Ishikawa (cell line): ENCODE results near the gene TMEM212.

Source experiments
- CEBPB ChIP-seq: IDR thresholded peaks from 2 replicates; pipeline ENCODE4 v1.6.1; 2012
- CREB1 ChIP-seq: IDR thresholded peaks from 2 replicates; pipeline ENCODE4 v1.6.1; 2012; ENCODE audit warnings: low read depth
- EGR1 ChIP-seq: IDR thresholded peaks from 2 replicates; pipeline ENCODE4 v1.6.1; 2012
- EP300 ChIP-seq: IDR thresholded peaks from 2 replicates; pipeline ENCODE4 v1.6.1; 2012; ENCODE audit warnings: borderline replicate concordance
- FOXM1 ChIP-seq: IDR thresholded peaks from 2 replicates; pipeline ENCODE4 v1.6.1; 2012; ENCODE audit warnings: low read depth, borderline replicate concordance
- NFIC ChIP-seq: IDR thresholded peaks from 2 replicates; pipeline ENCODE4 v1.6.1; 2012
- TAF1 ChIP-seq: IDR thresholded peaks from 2 replicates; pipeline ENCODE4 v1.6.1; 2012; ENCODE audit warnings: low read depth, mild to moderate bottlenecking
- TF ChIP-seq, protein P1 (sequence below): IDR thresholded peaks from 2 replicates; pipeline ENCODE4 v1.6.1; 2012
- TF ChIP-seq, protein P2 (sequence below): IDR thresholded peaks from 2 replicates; pipeline ENCODE4 v1.6.1; 2012
- TF ChIP-seq, protein P3 (sequence below): IDR thresholded peaks from 2 replicates; pipeline ENCODE4 v1.6.1; 2012; ENCODE audit warnings: low read depth, mild to moderate bottlenecking

DNA sequence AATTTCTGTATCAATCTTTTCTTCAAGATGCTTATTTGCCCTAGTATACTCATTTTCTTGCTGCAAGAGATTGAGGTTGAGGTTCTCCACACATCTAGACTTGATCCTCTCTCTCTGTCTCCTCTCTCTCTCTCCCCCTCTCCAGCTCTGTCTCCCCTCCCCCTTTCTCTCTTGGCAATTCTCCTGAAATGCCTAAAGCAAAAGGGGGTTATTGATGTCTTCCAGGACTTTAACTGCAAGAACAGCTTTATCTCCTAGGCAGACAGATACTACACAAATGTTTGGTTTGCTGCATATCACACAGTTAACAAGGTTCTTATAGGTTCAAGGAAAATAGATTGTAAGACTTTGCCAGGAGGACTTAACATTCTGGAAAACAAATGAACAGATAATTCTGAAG lies 52.1 kb downstream of the TMEM212 start:
- TF ChIP-seq CREB1, result no peak
- TF ChIP-seq TAF1, result no peak
- TF ChIP-seq, protein P1, sequence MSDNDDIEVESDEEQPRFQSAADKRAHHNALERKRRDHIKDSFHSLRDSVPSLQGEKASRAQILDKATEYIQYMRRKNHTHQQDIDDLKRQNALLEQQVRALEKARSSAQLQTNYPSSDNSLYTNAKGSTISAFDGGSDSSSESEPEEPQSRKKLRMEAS, result no peak
- TF ChIP-seq CEBPB, result no peak
- no peak for TF ChIP-seq EP300
- no peak for TF ChIP-seq FOXM1
- TF ChIP-seq, protein P2, sequence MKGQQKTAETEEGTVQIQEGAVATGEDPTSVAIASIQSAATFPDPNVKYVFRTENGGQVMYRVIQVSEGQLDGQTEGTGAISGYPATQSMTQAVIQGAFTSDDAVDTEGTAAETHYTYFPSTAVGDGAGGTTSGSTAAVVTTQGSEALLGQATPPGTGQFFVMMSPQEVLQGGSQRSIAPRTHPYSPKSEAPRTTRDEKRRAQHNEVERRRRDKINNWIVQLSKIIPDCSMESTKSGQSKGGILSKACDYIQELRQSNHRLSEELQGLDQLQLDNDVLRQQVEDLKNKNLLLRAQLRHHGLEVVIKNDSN, result no peak
- TF ChIP-seq NFIC, result no peak
- TF ChIP-seq, protein P3, sequence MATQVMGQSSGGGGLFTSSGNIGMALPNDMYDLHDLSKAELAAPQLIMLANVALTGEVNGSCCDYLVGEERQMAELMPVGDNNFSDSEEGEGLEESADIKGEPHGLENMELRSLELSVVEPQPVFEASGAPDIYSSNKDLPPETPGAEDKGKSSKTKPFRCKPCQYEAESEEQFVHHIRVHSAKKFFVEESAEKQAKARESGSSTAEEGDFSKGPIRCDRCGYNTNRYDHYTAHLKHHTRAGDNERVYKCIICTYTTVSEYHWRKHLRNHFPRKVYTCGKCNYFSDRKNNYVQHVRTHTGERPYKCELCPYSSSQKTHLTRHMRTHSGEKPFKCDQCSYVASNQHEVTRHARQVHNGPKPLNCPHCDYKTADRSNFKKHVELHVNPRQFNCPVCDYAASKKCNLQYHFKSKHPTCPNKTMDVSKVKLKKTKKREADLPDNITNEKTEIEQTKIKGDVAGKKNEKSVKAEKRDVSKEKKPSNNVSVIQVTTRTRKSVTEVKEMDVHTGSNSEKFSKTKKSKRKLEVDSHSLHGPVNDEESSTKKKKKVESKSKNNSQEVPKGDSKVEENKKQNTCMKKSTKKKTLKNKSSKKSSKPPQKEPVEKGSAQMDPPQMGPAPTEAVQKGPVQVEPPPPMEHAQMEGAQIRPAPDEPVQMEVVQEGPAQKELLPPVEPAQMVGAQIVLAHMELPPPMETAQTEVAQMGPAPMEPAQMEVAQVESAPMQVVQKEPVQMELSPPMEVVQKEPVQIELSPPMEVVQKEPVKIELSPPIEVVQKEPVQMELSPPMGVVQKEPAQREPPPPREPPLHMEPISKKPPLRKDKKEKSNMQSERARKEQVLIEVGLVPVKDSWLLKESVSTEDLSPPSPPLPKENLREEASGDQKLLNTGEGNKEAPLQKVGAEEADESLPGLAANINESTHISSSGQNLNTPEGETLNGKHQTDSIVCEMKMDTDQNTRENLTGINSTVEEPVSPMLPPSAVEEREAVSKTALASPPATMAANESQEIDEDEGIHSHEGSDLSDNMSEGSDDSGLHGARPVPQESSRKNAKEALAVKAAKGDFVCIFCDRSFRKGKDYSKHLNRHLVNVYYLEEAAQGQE, result no peak
- TF ChIP-seq EGR1, result no peak
